HAP-1 (cell line): ENCODE measurements around the gene TTC7B.
A peak's percentile ranks its signal among the peaks of the same experiment; 100 is the strongest.
"Not testable (repeated sequence)": the region's sequence is repeated elsewhere in the genome, so short reads cannot be mapped to it uniquely, and the experiment has no call there.

Experiments
- DNase-seq, 2 experiments: peaks; one replicate each; pipeline ENCODE4 v3.0.0-alpha.2; 2016 to 2020; ENCODE audit warnings: low spot score in 2 of 2
- H3K27me3 ChIP-seq: fragments of 250-450 bp; sonication (Bioruptor Pico); 2 replicates; pipeline ENCODE4 v1.5.1; 2020; ENCODE audit warnings: low read depth, mild to moderate bottlenecking, moderate library complexity
- H3K36me3 ChIP-seq: fragments of 250-450 bp; sonication (Bioruptor Pico); replicated peaks from 2 replicates; pipeline ENCODE4 v1.5.1; 2020; ENCODE audit warnings: mild to moderate bottlenecking
- H3K4me1 ChIP-seq: fragments of 250-450 bp; sonication (Bioruptor Pico); 2 replicates; pipeline ENCODE4 v1.5.1; 2020; ENCODE audit warnings: mild to moderate bottlenecking
- H3K4me3 ChIP-seq: fragments of 250-450 bp; sonication (Bioruptor Pico); 2 replicates; pipeline ENCODE4 v1.5.1; 2020; ENCODE audit warnings: mild to moderate bottlenecking, moderate library complexity
- H3K9me3 ChIP-seq: fragments of 250-450 bp; sonication (Bioruptor Pico); 2 replicates; pipeline ENCODE4 v1.5.1; 2020; ENCODE audit warnings: mild to moderate bottlenecking, moderate library complexity
- in situ Hi-C: fragments of 300-500 bp; cut with MboI; formaldehyde crosslinking; loops from 3 replicates; pipeline ENCODE4 v1.14.3; 2020; ENCODE audit warnings: low sequenced_read_pairs, inconsistent platforms, mixed read lengths

Gene TTC7B

GRCh38 chr14:90815822-90816662 lies at the start of gene TTC7B:
TTC7B (minus strand) TSS chr14:90816430; CDS start chr14:90816295, 135 bp downstream.
- Histone ChIP-seq H3K4me1 (no peaks in the 10 kb centered on the region; the same call in 1 of the 2 replicates), H3K27me3 (no peaks in the 10 kb centered on the region), H3K36me3 (no peaks in the 10 kb centered on the region), H3K4me3 (peak within 1 kb of the TSS; percentile 48), H3K9me3 (no peaks in the 10 kb centered on the region)
- in situ Hi-C loops, result no loop called here
- DNase-seq, result peak; percentile 20 to 73

GRCh38 chr14:90864741-90865140 lies 48.5 kb upstream of the TTC7B start:
- Histone ChIP-seq H3K9me3 (no peaks in the 10 kb centered on the region), H3K4me3 (no peak overlapping the region), H3K27me3 (no peaks in the 10 kb centered on the region), H3K4me1 (no peaks in the 10 kb centered on the region), H3K36me3 (no peaks in the 10 kb centered on the region)
- no peak for DNase-seq
- in situ Hi-C loops, result no loop called here

GRCh38 chr14:90858511-90858910 lies 42.3 kb upstream of the TTC7B start:
- DNase-seq, result no peak
- Histone ChIP-seq H3K36me3 (no peaks in the 10 kb centered on the region), H3K9me3 (no peaks in the 10 kb centered on the region), H3K4me3 (no peak overlapping the region), H3K27me3 (no peaks in the 10 kb centered on the region), H3K4me1 (no peaks in the 10 kb centered on the region)
- in situ Hi-C loops, result no loop called here

GRCh38 chr14:90857866-90858265 lies 41.6 kb upstream of the TTC7B start:
- in situ Hi-C loops, result no loop called here
- H3K27me3 ChIP-seq, result no peaks in the 10 kb centered on the region
- no peaks in the 10 kb centered on the region for H3K36me3 ChIP-seq
- H3K4me3 ChIP-seq, result no peak overlapping the region
- H3K9me3 ChIP-seq, result no peaks in the 10 kb centered on the region
- no peak for DNase-seq
- no peaks in the 10 kb centered on the region for H3K4me1 ChIP-seq

GRCh38 chr14:90856115-90856514 lies 39.9 kb upstream of the TTC7B start:
- H3K9me3 ChIP-seq, H3K4me1 ChIP-seq, H3K36me3 ChIP-seq, DNase-seq, H3K27me3 ChIP-seq, H3K4me3 ChIP-seq, in situ Hi-C loops: not testable (repeated sequence)

- Histone ChIP-seq H3K9me3 (no peaks in the 10 kb centered on the region), H3K36me3 (no peaks in the 10 kb centered on the region), H3K4me1 (no peaks in the 10 kb centered on the region), H3K4me3 (no peak overlapping the region), H3K27me3 (no peaks in the 10 kb centered on the region)
- in situ Hi-C loops, result no loop called here
- DNase-seq, result no peak
Observed at GRCh38 chr14:90853116-90853515, 36.9 kb upstream of the TTC7B start.

GRCh38 chr14:90851327-90852036 lies 35.3 kb upstream of the TTC7B start:
- peaks cover 2% of the 10 kb centered on the region; the same call in 1 of the 2 replicates for H3K27me3 ChIP-seq
- H3K4me3 ChIP-seq, result no peak overlapping the region
- no peaks in the 10 kb centered on the region for H3K9me3 ChIP-seq
- no peaks in the 10 kb centered on the region for H3K4me1 ChIP-seq
- no peak for DNase-seq
- in situ Hi-C loops, result no loop called here
- no peaks in the 10 kb centered on the region for H3K36me3 ChIP-seq

GRCh38 chr14:90850487-90850886 lies 34.3 kb upstream of the TTC7B start:
- DNase-seq, result no peak
- H3K4me3 ChIP-seq, result no peak overlapping the region
- in situ Hi-C loops, result no loop called here

GRCh38 chr14:90849787-90850444 lies 33.7 kb upstream of the TTC7B start:
- in situ Hi-C loops, result no loop called here
- no peak overlapping the region for H3K4me3 ChIP-seq

More at GRCh38 chr14:90850487-90850886, 34.3 kb upstream of the TTC7B start:
- no peaks in the 10 kb centered on the region for H3K36me3 ChIP-seq
- H3K27me3 ChIP-seq, result peaks cover 2% of the 10 kb centered on the region; the same call in 1 of the 2 replicates
- H3K4me1 ChIP-seq, result no peaks in the 10 kb centered on the region
- H3K9me3 ChIP-seq, result no peaks in the 10 kb centered on the region

GRCh38 chr14:90848944-90849731 lies 32.9 kb upstream of the TTC7B start:
- H3K27me3 ChIP-seq, result peaks cover 2% of the 10 kb centered on the region; the same call in 1 of the 2 replicates
- H3K36me3 ChIP-seq, result no peaks in the 10 kb centered on the region
- DNase-seq, result no peak
- H3K9me3 ChIP-seq, result no peaks in the 10 kb centered on the region
- in situ Hi-C loops, result no loop called here
- no peak overlapping the region for H3K4me3 ChIP-seq
- H3K4me1 ChIP-seq, result no peaks in the 10 kb centered on the region

More at GRCh38 chr14:90849787-90850444, 33.7 kb upstream of the TTC7B start:
- Histone ChIP-seq H3K27me3 (peaks cover 2% of the 10 kb centered on the region; the same call in 1 of the 2 replicates), H3K36me3 (no peaks in the 10 kb centered on the region), H3K4me1 (no peaks in the 10 kb centered on the region), H3K9me3 (no peaks in the 10 kb centered on the region)
- no peak for DNase-seq

GRCh38 chr14:90846511-90846910 lies 30.3 kb upstream of the TTC7B start:
- in situ Hi-C loops, result no loop called here
- Histone ChIP-seq H3K4me3 (no peak overlapping the region), H3K27me3 (peaks cover 2% of the 10 kb centered on the region; the same call in 1 of the 2 replicates), H3K4me1 (no peaks in the 10 kb centered on the region), H3K36me3 (no peaks in the 10 kb centered on the region), H3K9me3 (no peaks in the 10 kb centered on the region)
- no peak for DNase-seq

- Histone ChIP-seq H3K36me3 (no peaks in the 10 kb centered on the region), H3K4me3 (no peak overlapping the region), H3K4me1 (no peaks in the 10 kb centered on the region), H3K27me3 (peaks cover 2% of the 10 kb centered on the region; the same call in 1 of the 2 replicates), H3K9me3 (no peaks in the 10 kb centered on the region)
- in situ Hi-C loops, result no loop called here
- no peak for DNase-seq
Observed at GRCh38 chr14:90844321-90844720, 28.1 kb upstream of the TTC7B start.

- in situ Hi-C loops, result no loop called here
- Histone ChIP-seq H3K4me3 (no peak overlapping the region), H3K4me1 (no peaks in the 10 kb centered on the region), H3K9me3 (no peaks in the 10 kb centered on the region), H3K36me3 (no peaks in the 10 kb centered on the region), H3K27me3 (peaks cover 2% of the 10 kb centered on the region; the same call in 1 of the 2 replicates)
- no peak for DNase-seq
Observed at GRCh38 chr14:90842726-90843125, 26.5 kb upstream of the TTC7B start.
